Islet of Langerhans (tissue), 1 donor: ENCODE data around the gene PLK5.
"Not testable (repeated sequence)": the region's sequence is repeated elsewhere in the genome, so short reads cannot be mapped to it uniquely, and the experiment has no call there.

Experiments used
- FAIRE-seq: peaks from one replicate; lab custom pipeline; 2011; peaks lifted over from hg19 to GRCh38; lab: Jason Lieb, UNC

Gene PLK5

DNA sequence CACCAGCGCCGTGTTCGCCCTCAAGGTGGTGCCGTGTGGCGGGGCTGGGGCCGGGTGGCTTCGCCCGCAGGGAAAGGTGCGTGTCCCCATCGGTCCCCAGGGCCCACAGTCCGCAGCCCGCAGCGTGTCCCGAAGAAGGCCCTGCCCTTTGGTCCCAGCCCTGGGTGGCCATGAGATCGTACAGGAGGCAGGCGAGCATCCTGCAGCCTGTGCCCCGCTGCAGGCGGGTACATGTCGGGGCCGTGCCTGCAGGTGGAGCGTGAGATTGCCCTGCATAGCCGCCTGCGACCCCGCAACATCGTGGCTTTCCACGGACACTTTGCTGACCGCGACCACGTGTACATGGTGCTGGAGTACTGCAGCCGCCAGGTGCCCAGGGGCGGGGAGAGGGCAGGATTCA lies 1.5 kb downstream of the PLK5 start:
- FAIRE-seq: no peak

DNA sequence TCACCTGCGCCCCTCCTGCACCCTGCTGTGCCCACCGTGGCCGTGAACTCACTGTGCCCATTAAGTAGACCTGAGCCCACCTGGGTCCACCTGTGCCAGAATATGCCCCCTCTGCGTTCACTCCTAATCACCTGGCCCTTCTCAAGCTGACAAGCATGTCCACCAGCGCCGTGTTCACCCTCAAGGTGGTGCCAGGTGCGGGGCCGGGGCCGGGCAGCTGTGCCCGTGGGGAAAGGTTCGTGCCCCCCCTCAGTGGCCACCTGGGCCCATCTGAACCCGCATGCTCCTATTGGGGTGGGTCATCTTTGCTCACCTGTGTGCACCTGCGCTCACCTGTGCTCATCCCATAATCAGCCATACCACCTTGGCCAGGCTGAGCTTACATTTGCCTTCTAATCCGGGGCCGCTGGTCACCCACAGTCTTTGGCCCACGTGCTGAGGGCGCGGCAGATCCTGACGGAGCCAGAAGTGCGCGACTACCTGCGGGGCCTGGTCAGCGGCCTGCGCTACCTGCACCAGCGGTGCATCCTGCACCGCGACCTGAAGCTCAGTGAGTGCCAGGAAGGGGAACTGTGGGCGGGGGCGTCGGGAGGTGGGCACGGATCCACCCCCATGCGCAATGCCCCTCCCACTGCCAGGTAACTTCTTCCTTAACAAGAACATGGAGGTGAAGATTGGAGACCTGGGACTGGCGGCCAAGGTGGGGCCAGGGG lies 2.3 kb downstream of the PLK5 start:
- no peak for FAIRE-seq

DNA sequence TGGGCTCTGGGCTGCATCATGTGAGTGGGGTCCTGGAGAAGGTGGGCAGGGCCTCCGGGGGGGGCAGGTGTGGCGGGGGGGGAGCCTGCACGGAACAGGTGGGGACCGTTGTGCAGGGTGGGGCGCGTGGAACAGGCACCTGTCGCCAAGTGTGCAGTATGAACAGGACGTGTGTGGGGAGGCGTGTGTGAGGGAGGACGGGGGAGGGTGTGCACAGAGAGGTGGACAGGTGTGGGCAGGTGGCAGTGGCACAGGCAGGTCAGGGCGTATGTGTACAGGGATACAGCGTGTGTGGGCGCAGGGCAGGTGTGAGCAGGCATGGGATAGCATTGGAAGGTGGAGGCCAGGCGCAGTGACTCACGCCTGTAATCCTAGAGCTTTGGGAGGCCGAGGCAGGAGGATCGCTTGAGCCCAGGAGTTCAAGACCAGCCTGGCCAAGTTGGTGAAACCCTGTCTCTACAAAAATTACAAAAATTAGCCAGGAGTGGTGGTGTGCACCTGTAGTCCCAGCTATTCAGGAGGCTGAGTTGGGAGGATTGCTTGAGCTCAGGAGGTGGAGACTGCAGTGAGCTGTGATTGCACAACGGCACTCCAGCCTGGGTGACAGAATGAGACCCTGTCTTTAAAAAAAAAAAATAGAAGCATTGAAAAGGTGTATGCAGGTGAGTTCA lies 3.2 kb downstream of the PLK5 start:
- no peak for FAIRE-seq

DNA sequence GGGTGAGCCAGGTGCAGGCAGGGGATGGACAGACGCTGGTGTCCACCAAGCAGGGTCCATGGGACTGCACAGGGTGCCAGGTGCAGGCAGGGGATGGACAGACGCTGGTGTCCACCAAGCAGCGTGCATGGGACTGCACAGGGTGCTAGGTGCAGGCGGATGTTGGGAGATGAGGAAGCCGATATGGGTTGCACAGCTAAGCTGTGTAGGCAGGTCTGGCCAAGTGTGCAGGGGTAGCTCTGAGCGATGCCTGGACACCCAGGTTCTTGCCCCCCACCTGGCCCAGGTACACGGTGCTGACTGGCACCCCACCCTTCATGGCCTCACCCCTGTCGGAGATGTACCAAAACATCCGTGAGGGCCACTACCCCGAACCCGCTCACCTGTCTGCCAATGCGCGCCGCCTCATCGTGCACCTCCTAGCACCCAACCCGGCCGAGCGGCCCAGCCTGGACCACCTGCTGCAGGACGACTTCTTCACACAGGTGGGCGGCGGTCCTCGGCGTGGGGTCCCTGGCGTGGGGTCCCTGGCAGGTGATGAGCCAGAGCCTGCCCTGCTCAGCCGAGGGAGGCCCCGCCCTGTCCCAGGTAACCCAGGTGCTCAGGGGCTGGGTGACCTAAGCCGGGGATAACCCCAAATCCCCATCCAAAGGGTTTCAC lies 3.9 kb downstream of the PLK5 start:
- FAIRE-seq: no peak

DNA sequence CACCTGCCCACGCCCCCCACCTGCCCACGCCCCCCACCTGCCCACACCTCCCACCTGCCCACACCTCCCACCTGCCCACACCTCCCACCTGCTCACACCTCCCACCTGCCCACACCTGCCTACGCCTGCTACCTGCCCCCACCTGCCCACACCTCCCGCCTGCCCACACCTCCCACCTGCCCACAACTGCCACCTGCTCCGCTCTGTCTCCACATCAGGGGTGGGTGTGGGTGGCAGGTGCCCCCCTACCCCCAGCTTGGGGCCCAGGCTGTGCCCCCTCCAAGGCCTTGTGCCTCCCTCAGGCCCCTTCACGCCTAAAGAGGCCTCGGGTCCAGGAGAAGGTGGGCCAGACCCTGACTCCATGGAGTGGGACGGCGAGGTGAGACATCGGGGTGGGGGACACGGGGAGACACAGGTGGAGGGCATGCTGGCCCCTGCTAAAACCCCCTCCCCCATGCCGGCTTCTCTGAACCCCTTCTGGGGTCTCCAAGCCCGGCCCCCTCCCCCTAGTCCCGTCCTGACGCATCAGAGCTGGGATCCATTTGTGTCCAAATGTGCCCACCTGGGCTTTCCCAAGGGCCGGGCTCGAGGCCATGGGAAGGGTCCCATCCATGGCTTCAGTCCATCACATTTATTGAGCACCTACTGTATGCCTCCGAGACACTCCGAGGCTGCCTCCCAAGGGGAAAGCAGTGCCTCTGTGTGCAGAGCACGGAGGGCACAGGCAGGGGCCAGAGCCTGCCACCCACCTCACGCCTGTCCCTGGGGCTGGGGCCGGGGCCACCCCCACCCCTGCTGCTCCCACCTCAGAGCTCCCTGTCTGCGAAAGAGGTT lies 4.9 kb downstream of the PLK5 start:
- FAIRE-seq: no peak

DNA sequence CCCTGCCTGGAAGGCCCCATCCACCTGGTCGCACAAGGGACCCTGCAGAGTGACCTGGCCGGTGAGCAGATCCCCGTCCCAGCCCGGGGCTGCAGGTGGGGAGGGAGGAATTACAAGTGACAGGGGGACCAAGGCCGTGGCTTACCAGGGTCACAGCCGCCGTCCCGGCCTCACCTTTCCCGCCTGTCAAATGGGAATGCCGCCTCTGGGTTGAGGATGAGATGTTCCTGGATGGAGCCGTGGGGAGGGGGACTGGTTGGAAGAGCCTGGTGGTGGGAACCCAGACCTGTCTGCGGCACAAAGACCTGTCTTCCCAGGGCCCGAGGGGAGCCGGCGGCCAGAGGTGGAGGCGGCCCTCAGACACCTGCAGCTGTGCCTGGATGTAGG lies 5.5 kb downstream of the PLK5 start:
- FAIRE-seq: no peak

DNA sequence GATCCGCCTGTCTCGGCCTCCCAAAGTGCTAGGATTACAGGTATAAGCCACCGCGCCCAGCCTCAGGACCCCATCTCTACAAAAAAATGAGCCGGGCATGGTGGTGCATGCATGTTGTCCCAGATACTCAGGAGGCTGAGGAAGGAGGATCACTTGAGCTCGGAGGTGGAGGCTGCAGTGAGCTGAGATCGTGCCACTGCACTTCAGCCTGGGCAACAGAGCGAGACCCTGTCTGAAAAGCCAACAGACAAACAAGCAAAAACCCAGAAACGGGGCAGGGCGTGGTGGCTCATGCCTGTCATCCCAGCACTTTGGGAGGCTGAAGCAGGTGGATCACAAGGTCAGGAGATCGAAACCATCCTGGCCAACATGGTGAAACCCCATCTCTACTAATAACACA lies 7.0 kb downstream of the PLK5 start:
- FAIRE-seq: not testable (repeated sequence)

DNA sequence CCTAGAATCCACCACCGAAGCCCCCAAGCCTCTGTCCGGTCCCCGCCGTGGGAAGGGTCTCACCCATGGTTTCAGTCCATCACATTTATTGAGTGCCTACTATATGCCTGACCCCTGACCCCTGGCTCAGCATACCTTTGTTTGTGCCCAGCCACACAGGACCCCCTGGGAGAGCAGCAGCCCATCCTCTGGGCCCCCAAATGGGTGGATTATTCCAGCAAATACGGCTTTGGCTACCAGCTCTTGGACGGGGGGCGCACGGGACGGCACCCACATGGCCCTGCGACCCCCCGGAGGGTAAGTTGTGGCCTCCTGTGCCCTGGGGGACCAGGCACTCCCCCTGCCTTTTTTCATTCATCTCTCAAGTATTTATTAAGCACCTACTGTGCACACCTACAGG lies 7.7 kb downstream of the PLK5 start:
- no peak for FAIRE-seq

DNA sequence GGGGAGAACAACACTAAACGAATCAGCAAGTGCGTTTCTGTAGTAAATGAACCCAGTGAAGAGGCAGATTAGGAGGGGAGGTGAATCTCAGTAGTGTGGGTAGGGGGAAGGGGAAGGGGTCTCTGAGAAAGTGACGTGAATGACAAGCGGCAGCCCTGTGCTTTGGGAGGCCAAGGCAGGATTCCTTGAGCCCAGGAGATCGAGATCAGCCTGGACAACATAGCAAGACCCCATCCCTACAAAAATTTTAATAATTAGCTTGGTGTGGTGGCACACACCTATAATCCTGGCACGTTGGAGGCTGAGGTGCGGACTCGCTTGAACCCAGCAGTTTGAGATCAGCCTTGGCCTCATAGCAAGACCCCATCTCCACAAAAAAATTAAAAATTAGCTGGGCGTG lies 8.1 kb downstream of the PLK5 start:
- no peak for FAIRE-seq

DNA sequence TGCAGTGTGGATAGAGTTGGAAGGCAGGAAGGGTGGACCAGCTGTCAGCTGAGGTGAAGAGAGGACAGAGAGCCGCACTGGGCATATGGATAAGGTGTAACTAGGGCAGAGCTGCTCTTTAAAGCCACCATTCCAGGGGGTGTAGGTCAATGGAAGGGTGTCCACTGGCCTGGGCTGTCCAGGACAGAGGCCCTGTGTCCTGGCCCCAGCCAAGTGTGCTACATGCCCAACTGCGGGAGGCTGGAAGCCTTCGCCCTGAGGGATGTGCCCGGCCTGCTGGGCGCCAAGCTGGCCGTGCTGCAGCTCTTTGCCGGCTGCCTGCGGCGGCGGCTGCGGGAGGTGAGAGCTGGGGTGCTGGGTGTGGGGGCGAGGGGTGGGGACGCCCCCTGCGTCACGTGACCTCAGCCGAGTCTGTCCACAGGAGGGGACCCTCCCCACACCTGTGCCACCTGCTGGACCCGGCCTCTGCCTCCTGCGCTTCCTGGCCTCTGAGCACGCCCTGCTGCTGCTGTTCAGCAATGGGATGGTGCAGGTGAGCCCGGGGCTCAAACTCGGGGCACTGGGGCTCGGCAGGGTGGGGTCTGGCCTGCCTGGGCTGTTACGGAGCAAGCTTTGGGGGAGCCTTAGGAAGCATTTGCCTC lies 9.8 kb downstream of the PLK5 start:
- FAIRE-seq: no peak

DNA sequence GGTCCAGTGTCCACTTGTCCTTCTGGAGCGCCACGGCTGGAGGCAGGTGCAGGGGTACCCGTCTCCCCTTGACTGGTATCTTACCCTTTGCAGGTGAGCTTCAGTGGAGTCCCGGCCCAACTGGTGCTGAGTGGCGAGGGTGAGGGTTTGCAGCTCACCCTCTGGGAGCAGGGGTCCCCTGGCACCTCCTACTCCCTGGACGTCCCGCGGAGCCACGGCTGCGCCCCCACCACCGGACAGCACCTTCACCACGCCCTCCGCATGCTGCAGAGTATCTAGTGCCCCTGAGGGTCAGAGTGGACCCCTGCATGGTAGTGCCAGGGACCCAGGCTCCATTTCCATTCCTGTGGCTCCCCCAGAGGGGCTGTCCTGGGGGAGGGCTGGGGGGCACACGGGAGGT lies 11.1 kb downstream of the PLK5 start:
- FAIRE-seq: no peak

DNA sequence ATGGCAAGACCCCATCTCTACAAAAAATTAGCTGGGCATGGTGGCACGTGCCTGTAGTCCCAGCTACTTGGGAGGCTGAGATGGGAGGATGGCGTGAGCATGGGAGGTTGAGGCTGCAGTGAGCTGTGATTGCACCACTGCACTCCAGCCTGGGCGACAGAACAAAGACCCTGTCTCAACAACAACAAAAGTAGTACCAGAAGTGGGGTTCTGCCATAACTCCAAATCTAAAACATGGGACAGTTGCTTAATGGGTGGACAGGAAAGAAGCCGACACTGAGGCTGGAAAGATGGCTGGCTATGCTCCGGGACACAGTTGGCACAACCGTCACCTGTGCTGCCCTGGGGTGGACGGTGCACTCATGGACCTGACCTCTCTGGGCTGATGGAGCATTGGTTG lies 11.8 kb downstream of the PLK5 start:
- FAIRE-seq: not testable (repeated sequence)

DNA sequence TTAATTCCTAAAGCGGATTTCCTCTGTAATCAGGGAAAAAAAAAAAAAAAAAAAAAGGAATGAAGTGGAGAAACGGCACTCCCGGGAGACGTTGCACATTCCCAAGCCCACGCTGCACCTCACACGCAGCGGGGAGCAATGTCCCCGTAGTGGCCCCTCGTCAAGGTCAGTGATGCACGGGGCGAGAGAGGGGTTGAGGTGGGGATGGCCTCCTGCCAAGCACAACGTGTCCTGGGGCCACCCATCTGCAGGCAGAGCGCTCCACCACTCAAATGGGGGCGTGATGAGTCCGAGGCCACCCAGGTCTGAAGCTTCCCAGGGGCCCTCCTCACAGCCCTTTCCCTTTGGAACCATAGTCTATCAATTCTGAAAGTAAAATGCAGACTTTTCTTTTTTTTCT lies 15.1 kb downstream of the PLK5 start:
- no peak for FAIRE-seq

DNA sequence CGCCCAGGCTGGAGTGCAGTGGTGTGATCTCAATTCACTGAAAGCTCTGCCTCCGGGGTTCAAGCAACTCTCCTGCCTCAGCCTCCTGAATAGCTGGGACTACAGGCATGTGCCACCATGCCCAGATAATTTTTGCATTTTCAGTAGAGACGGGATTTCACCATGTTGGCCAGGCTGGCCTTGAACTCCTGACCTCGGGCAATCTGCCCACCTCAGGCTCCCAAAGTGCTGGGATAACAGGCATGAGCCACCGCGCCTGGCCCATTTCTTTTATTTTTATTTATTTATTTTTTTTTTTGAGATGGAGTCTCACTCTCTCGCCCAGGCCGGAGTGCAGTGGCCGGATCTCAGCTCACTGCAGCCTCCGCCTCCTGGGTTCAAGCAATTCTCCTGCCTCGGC lies 15.9 kb downstream of the PLK5 start:
- not testable (repeated sequence) for FAIRE-seq

DNA sequence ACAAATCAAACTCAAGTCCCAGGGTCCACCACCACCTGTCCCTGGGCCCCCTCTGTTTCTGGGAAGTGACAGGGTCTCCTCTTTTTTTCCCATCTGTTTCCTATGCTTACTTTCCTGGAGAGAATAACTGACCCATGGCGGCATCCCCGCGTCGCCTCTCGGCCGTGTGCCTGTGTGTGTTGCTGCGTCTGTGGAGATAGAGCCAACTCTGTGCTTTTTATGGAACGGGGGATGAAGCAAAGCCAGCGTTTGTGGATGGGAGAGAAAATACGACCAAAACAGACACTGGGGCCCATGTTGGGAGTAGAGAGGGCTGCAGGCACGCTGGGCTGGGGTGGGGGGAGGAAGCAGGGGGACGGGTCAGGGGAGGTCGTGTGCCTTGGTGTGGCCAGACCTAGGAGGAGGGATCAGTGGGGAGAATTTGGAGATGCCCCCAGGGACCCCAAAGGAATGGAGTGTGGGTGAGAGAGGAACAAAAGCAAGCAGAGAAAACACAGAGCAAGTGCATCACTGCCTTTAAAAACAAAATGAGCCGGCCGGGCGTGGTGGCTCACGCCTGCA lies 16.6 kb downstream of the PLK5 start:
- no peak for FAIRE-seq

DNA sequence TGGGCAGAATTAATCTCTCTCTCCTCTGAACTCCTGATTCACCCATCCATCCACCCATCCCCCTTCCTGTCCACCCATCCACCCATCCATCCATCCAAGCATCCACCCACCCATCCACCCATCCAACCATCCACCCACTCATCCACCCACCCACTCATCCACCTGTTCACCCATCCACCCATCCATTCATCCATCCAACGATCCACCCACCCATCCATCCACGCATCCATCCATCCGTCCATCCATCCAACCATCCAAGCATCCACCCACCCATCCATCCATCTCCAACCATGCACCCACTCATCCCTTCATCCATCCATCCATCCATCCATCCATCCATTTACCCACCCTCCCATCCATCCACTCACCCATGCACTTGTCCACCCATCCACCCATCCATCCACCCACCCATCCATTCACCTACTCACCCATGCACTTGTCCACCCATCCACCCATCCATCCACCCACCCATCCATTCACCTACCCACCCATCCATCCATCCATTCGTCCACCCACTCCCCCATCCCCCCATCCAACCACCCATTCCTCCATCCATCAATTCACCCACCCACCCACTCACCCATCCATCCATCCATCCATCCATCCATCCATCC lies 25.6 kb downstream of the PLK5 start:
- no peak for FAIRE-seq

DNA sequence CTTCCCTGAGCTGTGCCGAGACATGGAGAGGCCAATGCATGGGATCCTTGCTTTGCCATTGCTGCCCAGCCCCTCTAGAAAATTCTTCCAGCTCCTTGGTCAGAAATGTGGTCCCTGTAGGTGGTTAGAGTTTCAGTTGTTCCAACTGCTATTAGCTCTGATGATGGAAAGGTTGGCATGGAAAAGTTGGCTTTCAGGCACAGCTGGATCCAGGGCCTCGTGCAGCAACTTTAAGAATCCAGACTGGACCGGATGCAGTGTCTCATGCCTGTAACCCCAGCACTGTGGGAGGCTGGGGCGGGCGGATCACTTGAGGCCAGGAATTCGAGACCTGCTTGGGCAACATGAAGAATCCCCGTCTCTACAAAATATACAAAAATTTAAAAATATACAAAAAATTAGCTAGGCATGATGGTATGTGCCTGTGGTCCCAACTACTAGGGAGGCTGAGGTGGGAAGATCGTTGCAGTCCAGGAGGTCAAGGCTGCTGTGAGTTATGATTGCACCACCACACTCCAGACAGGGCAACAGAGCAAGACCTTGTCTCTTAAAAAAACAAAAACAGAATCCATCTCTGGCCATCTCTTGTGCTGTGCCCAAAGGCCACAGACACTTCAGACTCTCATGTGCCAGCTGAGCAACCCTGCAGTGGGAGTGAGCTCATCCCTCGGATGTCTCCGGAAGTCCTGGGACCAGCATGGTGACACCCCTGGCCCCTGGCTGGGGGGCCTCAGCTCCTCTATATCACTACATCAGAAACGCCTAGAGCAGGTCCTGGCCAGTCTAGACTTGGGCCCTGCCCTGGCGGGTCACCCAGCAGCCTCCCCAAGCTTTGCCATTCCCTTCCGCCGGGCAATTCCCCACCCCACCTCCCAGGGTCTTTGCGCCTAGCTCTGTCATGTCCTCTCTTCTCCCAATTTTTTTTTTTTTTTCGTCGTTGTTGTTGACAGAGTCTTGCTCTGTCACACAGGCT lies 27.5 kb downstream of the PLK5 start:
- FAIRE-seq: no peak

DNA sequence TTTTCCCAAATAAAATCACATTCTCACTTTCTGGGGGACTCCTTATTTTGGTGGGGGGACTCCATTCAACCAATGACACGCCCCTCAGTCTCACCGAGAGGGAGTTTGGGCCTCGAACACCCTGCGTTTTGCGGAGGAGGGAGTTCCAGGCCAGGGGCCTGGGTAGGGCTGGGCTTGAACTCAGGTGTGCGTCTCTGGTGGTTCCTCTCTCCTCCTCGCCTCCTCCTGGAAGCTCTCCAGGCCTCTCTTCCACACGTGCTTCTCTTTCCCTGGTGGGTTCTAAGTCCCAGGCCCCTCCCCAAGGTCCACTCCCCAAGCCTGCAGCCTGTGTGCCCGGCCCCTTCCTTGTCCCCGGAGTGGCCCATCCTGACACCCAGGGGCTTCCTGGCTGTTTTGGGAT lies 29.5 kb downstream of the PLK5 start:
- no peak for FAIRE-seq

DNA sequence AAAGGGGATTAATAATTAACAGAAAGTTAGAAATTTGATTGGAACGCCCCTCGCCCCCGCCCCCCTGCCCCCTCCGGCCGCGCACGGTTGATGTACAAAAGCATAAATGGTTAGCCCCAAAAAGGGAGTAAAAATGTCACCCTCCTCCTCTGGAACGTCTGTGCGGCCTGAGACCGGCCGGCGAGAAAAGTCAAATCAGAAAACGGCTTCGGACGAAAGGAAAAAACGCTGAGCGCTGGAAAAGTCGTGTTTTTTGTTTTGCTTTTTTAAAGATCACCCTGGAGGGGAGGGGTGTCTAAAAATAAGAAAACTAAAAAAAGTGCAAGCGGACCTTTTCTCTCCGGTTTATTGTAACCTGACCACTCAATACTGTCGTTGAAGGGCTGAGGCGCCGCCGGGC lies 31.1 kb downstream of the PLK5 start:
- no peak for FAIRE-seq
